Endothelial cell (in vitro differentiated cells): ENCODE measurements around the gene NAP1L4. TPM values are rescaled to one million over a fixed set of nuclear protein-coding genes. Genes with fewer than 3 reads are reported as not detected.
A peak's percentile ranks its signal among the peaks of the same experiment; 100 is the strongest.

ENCODE experiments used
- DNase-seq: peaks from one replicate; pipeline ENCODE4 v3.0.0; 2021; ENCODE audit warnings: low spot score
- H3K27ac Mint-ChIP-seq: one replicate; pipeline ENCODE4 v1.8.0; 2021; ENCODE audit warnings: mixed read lengths, inconsistent platforms; ENCODE audit not compliant: unreplicated experiment
- H3K27me3 Mint-ChIP-seq: one replicate; pipeline ENCODE4 v1.8.0; 2021; ENCODE audit warnings: mild to moderate bottlenecking, moderate library complexity, mixed read lengths, inconsistent platforms; ENCODE audit not compliant: unreplicated experiment
- H3K36me3 Mint-ChIP-seq: one replicate; pipeline ENCODE4 v1.8.0; 2021; ENCODE audit warnings: mild to moderate bottlenecking, low read depth, mixed read lengths, inconsistent platforms; ENCODE audit not compliant: unreplicated experiment
- H3K4me1 Mint-ChIP-seq: one replicate; pipeline ENCODE4 v1.8.0; 2021; ENCODE audit warnings: mild to moderate bottlenecking, mixed read lengths, inconsistent platforms; ENCODE audit not compliant: unreplicated experiment
- H3K4me3 Mint-ChIP-seq: one replicate; pipeline ENCODE4 v1.8.0; 2021; ENCODE audit warnings: mild to moderate bottlenecking, mixed read lengths, inconsistent platforms; ENCODE audit not compliant: unreplicated experiment
- H3K9me3 Mint-ChIP-seq: one replicate; pipeline ENCODE4 v1.8.0; 2021; ENCODE audit warnings: mixed read lengths, inconsistent platforms; ENCODE audit not compliant: unreplicated experiment
- CTCF ChIP-seq: fragments of 200-600 bp; sonication (generic); IDR thresholded peaks from one replicate; pipeline ENCODE4 v1.5.0; 2021; ENCODE audit warnings: antibody characterized with exemption; ENCODE audit not compliant: unreplicated experiment
- long read RNA-seq: library from polyadenylated mRNA; unstranded; transcript quantifications from one replicate; pipeline ENCODE4 v2.0.0, GENCODE V29; 2020; ENCODE audit not compliant: unreplicated experiment
- total RNA-seq: library from RNA; stranded (reverse); fragmentation: NEBNext Ultra II Directional; extraction: Animal tissue kit (Norgen Biotek cat#: 25700); gene quantifications from one replicate; pipeline ENCODE4 v1.2.1, GENCODE V29; 2021; ENCODE audit not compliant: unreplicated experiment

NAP1L4 gene
- total RNA-seq, result 148 TPM
- long read RNA-seq, transcript NAP1L4-222 (15 exons, 2,479 nt), result major isoform, 53 of 83 reads
- long read RNA-seq, partial matches to known transcripts, result 4 of 83 reads
- long read RNA-seq, other reads (novel, unspliced or antisense), result 23 of 83 reads

GRCh38 chr11:2992234-2992996, at the start of gene NAP1L4:
Gene NAP1L4 (minus strand): TSS chr11:2992329. CDS start chr11:2979220, 13,109 bp downstream.
- H3K4me3 Mint-ChIP-seq, result peak within 1 kb of the TSS; percentile 100
- peak; percentile 95 for DNase-seq
- no peaks in the 10 kb centered on the region for H3K9me3 Mint-ChIP-seq
- H3K4me1 Mint-ChIP-seq, result peaks cover 42% of the 10 kb centered on the region
- TF ChIP-seq CTCF, result no peak
- H3K27me3 Mint-ChIP-seq, result peaks cover 6% of the 10 kb centered on the region
- peaks cover 7% of the 10 kb centered on the region for H3K36me3 Mint-ChIP-seq
- peak within 1 kb of the TSS; percentile 97 for H3K27ac Mint-ChIP-seq

GRCh38 chr11:3040881-3041280, 48.8 kb upstream of the NAP1L4 start:
- Mint-ChIP-seq H3K27me3 (peaks cover 6% of the 10 kb centered on the region), H3K9me3 (no peaks in the 10 kb centered on the region), H3K4me1 (no peaks in the 10 kb centered on the region), H3K36me3 (peaks cover 21% of the 10 kb centered on the region), H3K27ac (peak overlapping the region; percentile 59), H3K4me3 (no peak overlapping the region)
- no peak for DNase-seq
- TF ChIP-seq CTCF, result no peak

DNA sequence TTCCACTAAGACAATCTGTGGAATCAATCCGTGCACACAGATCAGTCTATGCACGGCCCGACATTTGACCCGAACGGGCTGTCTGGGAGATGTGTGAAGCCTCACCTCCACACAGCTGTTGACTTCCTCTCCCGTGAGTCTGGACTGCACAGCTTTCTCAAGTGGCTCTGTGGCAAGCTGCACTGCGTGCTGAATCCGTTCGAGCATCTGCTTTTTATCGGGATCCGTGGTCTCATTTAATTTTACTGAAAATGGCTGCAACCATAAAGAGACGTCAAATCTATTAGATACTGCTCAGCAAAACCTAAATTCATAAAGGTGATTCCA, 45.8 kb upstream of the NAP1L4 start:
- no peak for TF ChIP-seq CTCF
- Mint-ChIP-seq H3K27ac (no peak overlapping the region), H3K27me3 (no peaks in the 10 kb centered on the region), H3K36me3 (peaks cover 21% of the 10 kb centered on the region), H3K4me3 (no peak overlapping the region), H3K4me1 (no peaks in the 10 kb centered on the region), H3K9me3 (no peaks in the 10 kb centered on the region)
- DNase-seq, result no peak

- H3K36me3 Mint-ChIP-seq, result peaks cover 23% of the 10 kb centered on the region
- DNase-seq, result peak; percentile 84
- H3K27ac Mint-ChIP-seq, result peak overlapping the region; percentile 7
- H3K4me3 Mint-ChIP-seq, result peak overlapping the region; percentile 73
- peaks cover 4% of the 10 kb centered on the region for H3K4me1 Mint-ChIP-seq
- H3K9me3 Mint-ChIP-seq, result no peaks in the 10 kb centered on the region
- H3K27me3 Mint-ChIP-seq, result no peaks in the 10 kb centered on the region
- TF ChIP-seq CTCF, result peak; percentile 78
These were observed 45.2 kb upstream of the NAP1L4 start for GRCh38 chr11:3037040-3037944.
